Mesodermal cell (in vitro differentiated cells): ENCODE measurements around the gene NAIF1.
A peak's percentile ranks its signal among the peaks of the same experiment; 100 is the strongest.
"Not testable (repeated sequence)": the region's sequence is repeated elsewhere in the genome, so short reads cannot be mapped to it uniquely, and the experiment has no call there.

ENCODE experiments used
- H3K27ac ChIP-seq: 2 replicates; pipeline ENCODE4 v1.7.0; 2013; ENCODE audit warnings: mild to moderate bottlenecking, low read depth, low read length, moderate library complexity; ENCODE audit not compliant: severe bottlenecking
- H3K36me3 ChIP-seq: 2 replicates; pipeline ENCODE4 v1.7.1; 2013; ENCODE audit warnings: mild to moderate bottlenecking, low read length, moderate library complexity; ENCODE audit not compliant: control insufficient read depth, insufficient read depth
- H3K4me1 ChIP-seq: one replicate; pipeline ENCODE4 v1.7.1; 2013; ENCODE audit warnings: mild to moderate bottlenecking, low read length; ENCODE audit not compliant: insufficient read depth, control insufficient read depth, poor library complexity, severe bottlenecking
- H3K4me3 ChIP-seq: 2 replicates; pipeline ENCODE4 v1.7.0; 2013; ENCODE audit warnings: low read length, control low read depth, mild to moderate bottlenecking; ENCODE audit not compliant: insufficient read depth, poor library complexity, severe bottlenecking; ENCODE audit errors: extremely low read depth
- H3K9me3 ChIP-seq: 2 replicates; pipeline ENCODE4 v1.7.1; 2013; ENCODE audit warnings: mild to moderate bottlenecking, low read length, moderate library complexity; ENCODE audit not compliant: control insufficient read depth
- WGBS, 2 experiments: methylation state at CpG; one replicate each; pipeline ENCODE4 v1.1.5; 2013; ENCODE audit warnings: missing lambda C conversion rate in 2 of 2; ENCODE audit not compliant: insufficient coverage in 2 of 2; 5-methylcytosine and 5-hydroxymethylcytosine counted together

Gene NAIF1

DNA sequence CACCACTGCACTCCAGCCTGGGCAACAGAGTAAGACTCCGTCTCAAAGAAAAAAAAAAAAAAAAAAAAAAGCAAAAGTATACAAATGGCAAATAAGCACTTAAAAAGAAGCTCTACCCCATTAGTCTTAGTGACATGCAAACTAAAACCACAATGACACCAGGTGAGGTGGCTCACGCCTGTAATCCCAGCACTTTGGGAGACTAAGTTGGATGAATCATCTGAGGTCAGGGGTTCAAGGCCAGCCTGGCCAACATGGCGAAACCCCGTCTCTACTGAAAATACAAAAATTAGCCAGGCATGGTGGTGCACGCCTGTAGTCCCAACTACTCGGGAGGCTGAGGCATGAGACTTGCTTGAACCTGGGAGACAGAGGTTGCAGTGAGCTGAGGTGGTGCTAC is 21.7 kb downstream of the NAIF1 start:
- 90 to 95% methylated on average over 3 to 4 of the region's 6 CpGs for WGBS, 2 experiments
- H3K4me3 ChIP-seq, H3K27ac ChIP-seq, H3K36me3 ChIP-seq, H3K9me3 ChIP-seq: not testable (repeated sequence)
- peaks cover 11% of the 10 kb centered on the region for H3K4me1 ChIP-seq

- no peaks in the 10 kb centered on the region for H3K36me3 ChIP-seq
- 55 to 57% methylated on average over 6 of the region's 7 CpGs for WGBS, 2 experiments
- H3K4me3 ChIP-seq: no peak overlapping the region
- H3K4me1 ChIP-seq: no peaks in the 10 kb centered on the region
- H3K27ac ChIP-seq: peak overlapping the region; percentile 43
- H3K9me3 ChIP-seq: no peaks in the 10 kb centered on the region
Measured at GRCh38 chr9:128043467-128043868, 23.7 kb downstream of the NAIF1 start.

- Histone ChIP-seq H3K27ac (no peak overlapping the region), H3K4me1 (no peaks in the 10 kb centered on the region), H3K4me3 (no peak overlapping the region), H3K36me3 (no peaks in the 10 kb centered on the region), H3K9me3 (no peaks in the 10 kb centered on the region)
- WGBS, 2 experiments: 67 to 71% methylated on average over 5 to 6 of the region's 7 CpGs
Measured at GRCh38 chr9:128042043-128042442, 25.1 kb downstream of the NAIF1 start.

DNA sequence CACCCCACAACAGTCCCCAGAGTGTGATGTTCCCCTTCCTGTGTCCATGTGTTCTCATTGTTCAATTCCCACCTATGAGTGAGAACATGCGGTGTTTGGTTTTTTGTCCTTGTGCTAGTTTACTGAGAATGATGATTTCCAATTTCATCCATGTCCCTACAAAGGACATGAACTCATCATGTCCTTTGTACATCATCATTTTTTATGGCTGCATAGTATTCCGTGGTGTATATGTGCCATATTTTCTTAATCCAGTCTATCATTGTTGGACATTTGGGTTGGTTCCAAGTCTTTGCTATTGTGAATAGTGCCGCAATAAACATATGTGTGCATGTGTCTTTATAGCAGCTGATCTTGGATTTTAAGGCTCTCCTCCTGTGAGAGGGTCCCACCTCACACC is 26.3 kb downstream of the NAIF1 start:
- H3K4me1 ChIP-seq, H3K27ac ChIP-seq, H3K9me3 ChIP-seq, H3K4me3 ChIP-seq, H3K36me3 ChIP-seq: not testable (repeated sequence)
- WGBS, 2 experiments: 100% methylated on average over 1 of the region's 3 CpGs

- not testable (repeated sequence) for H3K4me1 ChIP-seq, H3K4me3 ChIP-seq, H3K9me3 ChIP-seq, H3K36me3 ChIP-seq, H3K27ac ChIP-seq
- 0 to 100% methylated on average over 1 to 2 of the region's 3 CpGs for WGBS, 2 experiments
Measured at GRCh38 chr9:128036522-128036921, 30.6 kb downstream of the NAIF1 start.

GRCh38 chr9:128034821-128035652 is 32.1 kb downstream of the NAIF1 start:
- H3K27ac ChIP-seq: no peak overlapping the region
- H3K4me1 ChIP-seq: no peaks in the 10 kb centered on the region
- WGBS, 2 experiments: 15 to 35% methylated on average over 2 to 6 of the region's 8 CpGs
- no peaks in the 10 kb centered on the region for H3K36me3 ChIP-seq
- no peaks in the 10 kb centered on the region for H3K9me3 ChIP-seq
- no peak overlapping the region for H3K4me3 ChIP-seq

DNA sequence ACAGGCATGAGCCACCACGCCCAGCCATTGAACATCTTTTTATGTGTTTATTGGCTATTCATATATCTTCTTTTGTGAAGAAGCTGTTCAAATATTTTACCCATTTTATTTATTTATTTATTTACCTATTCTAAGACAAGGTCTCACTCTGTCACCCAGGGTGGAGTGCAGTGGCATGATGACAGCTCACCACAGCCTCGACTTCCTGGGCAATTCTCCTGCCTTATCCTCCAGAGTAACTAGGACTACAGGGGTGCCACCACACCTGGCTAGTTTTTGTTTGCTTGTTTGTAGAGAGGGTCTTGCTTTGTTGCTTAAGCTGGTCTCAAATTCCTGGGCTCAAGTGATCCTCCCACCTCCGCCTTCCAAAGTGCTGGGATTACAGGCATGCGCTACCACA is 33.5 kb downstream of the NAIF1 start:
- Histone ChIP-seq H3K27ac (no peak overlapping the region), H3K36me3 (no peaks in the 10 kb centered on the region), H3K9me3 (no peaks in the 10 kb centered on the region), H3K4me1 (no peaks in the 10 kb centered on the region), H3K4me3 (no peak overlapping the region)
- 92 to 96% methylated on average over 2 of the region's 4 CpGs for WGBS, 2 experiments

DNA sequence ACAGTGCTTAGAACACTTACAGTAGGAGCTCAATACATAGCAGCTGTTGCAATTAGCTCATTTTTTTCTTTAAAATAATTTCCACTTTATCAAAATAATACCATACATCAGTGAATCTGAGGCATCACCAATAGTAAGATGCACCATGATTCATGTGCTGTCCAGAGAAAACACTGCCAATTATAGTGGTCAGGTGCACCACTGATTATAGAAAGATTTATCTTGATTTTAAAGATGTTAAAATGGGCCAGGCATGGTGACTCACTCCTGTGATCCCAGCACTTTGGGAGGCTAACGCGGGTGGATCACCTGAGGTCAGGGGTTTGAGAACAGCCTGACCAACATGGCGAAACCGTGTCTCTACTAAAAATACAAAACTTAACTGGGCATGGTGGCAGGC is 39.4 kb downstream of the NAIF1 start:
- WGBS, 2 experiments: 90 to 98% methylated on average over 3 to 4 of the region's 4 CpGs
- no peak overlapping the region for H3K27ac ChIP-seq
- no peaks in the 10 kb centered on the region for H3K4me1 ChIP-seq
- H3K36me3 ChIP-seq: no peaks in the 10 kb centered on the region
- no peaks in the 10 kb centered on the region for H3K9me3 ChIP-seq
- no peak overlapping the region for H3K4me3 ChIP-seq

GRCh38 chr9:128026773-128027541 is 40.2 kb downstream of the NAIF1 start:
- 84 to 90% methylated on average over 9 to 10 of the region's 11 CpGs for WGBS, 2 experiments
- H3K27ac ChIP-seq: peak overlapping the region; percentile 13
- H3K9me3 ChIP-seq: no peaks in the 10 kb centered on the region
- H3K4me1 ChIP-seq: no peaks in the 10 kb centered on the region
- no peaks in the 10 kb centered on the region for H3K36me3 ChIP-seq
- no peak overlapping the region for H3K4me3 ChIP-seq

GRCh38 chr9:128026255-128026772 is 40.8 kb downstream of the NAIF1 start:
- Histone ChIP-seq H3K36me3 (no peaks in the 10 kb centered on the region), H3K9me3 (no peaks in the 10 kb centered on the region), H3K4me3 (no peak overlapping the region), H3K4me1 (no peaks in the 10 kb centered on the region), H3K27ac (no peak overlapping the region)
- 91 to 94% methylated on average over 11 to 12 of the region's 12 CpGs for WGBS, 2 experiments

GRCh38 chr9:128025736-128026135 is 41.4 kb downstream of the NAIF1 start:
- Histone ChIP-seq H3K4me3 (no peak overlapping the region), H3K27ac (no peak overlapping the region)
- 79 to 86% methylated on average over 3 to 4 of the region's 4 CpGs for WGBS, 2 experiments

More at GRCh38 chr9:128025736-128026135, 41.4 kb downstream of the NAIF1 start:
- Histone ChIP-seq H3K4me1 (no peaks in the 10 kb centered on the region), H3K36me3 (no peaks in the 10 kb centered on the region), H3K9me3 (no peaks in the 10 kb centered on the region)
